Mucosa of gallbladder (tissue), 1 donor: ENCODE results near the gene SLC35F1. TPM values are rescaled to one million over a fixed set of nuclear protein-coding genes. Genes with fewer than 3 reads are reported as not detected.

Experiments
- DNase-seq: peaks from one replicate; pipeline ENCODE4 v3.0.0-alpha.2; 2020; ENCODE audit warnings: low spot score
- total RNA-seq: library from RNA; stranded (reverse); gene quantifications from one replicate; pipeline ENCODE4 v1.2.1, GENCODE V29; 2021
- donor health status: DM: no; HTN: no; CAD: no.

SLC35F1 gene
- total RNA-seq, 1 donor from 2014 or later: 1.1 TPM

- DNase-seq: no peak
Observed at GRCh38 chr6:118122801-118123200, 215.7 kb downstream of the SLC35F1 start.

GRCh38 chr6:118123503-118124037 is 216.5 kb downstream of the SLC35F1 start:
- DNase-seq: no peak

GRCh38 chr6:118124851-118125250 is 217.8 kb downstream of the SLC35F1 start:
- DNase-seq: no peak

- DNase-seq: no peak
Observed at GRCh38 chr6:118128755-118129154, 221.7 kb downstream of the SLC35F1 start.

GRCh38 chr6:118134206-118134605 is 227.1 kb downstream of the SLC35F1 start:
- no peak for DNase-seq

- DNase-seq: no peak
Observed at GRCh38 chr6:118134736-118135135, 227.7 kb downstream of the SLC35F1 start.

- DNase-seq: no peak
Observed at GRCh38 chr6:118135371-118135770, 228.3 kb downstream of the SLC35F1 start.

GRCh38 chr6:118141211-118141610 is 234.1 kb downstream of the SLC35F1 start:
- no peak for DNase-seq

GRCh38 chr6:118146584-118146983 is 239.5 kb downstream of the SLC35F1 start:
- DNase-seq: no peak

GRCh38 chr6:118147511-118147910 is 240.4 kb downstream of the SLC35F1 start:
- DNase-seq: no peak

GRCh38 chr6:118148561-118148960 is 241.5 kb downstream of the SLC35F1 start:
- no peak for DNase-seq

GRCh38 chr6:118152524-118152923 is 245.5 kb downstream of the SLC35F1 start:
- DNase-seq: no peak

GRCh38 chr6:118161343-118161742 is 254.3 kb downstream of the SLC35F1 start:
- no peak for DNase-seq

GRCh38 chr6:118163542-118163941 is 256.5 kb downstream of the SLC35F1 start:
- no peak for DNase-seq

- no peak for DNase-seq
Observed at GRCh38 chr6:118165500-118165899, 258.4 kb downstream of the SLC35F1 start.

- DNase-seq: no peak
Observed at GRCh38 chr6:118168421-118168820, 261.4 kb downstream of the SLC35F1 start.

- DNase-seq: no peak
Observed at GRCh38 chr6:118171852-118172251, 264.8 kb downstream of the SLC35F1 start.

GRCh38 chr6:118174071-118174470 is 267.0 kb downstream of the SLC35F1 start:
- DNase-seq: no peak

- DNase-seq: no peak
Observed at GRCh38 chr6:118177720-118178119, 270.7 kb downstream of the SLC35F1 start.

- no peak for DNase-seq
Observed at GRCh38 chr6:118179048-118179447, 272.0 kb downstream of the SLC35F1 start.

GRCh38 chr6:118186672-118187567 is 279.9 kb downstream of the SLC35F1 start:
- no peak for DNase-seq

- no peak for DNase-seq
Observed at GRCh38 chr6:118187568-118188164, 280.6 kb downstream of the SLC35F1 start.

- no peak for DNase-seq
Observed at GRCh38 chr6:118188561-118188960, 281.5 kb downstream of the SLC35F1 start.
